ENCODE measurements around the gene GPR143.

DNA sequence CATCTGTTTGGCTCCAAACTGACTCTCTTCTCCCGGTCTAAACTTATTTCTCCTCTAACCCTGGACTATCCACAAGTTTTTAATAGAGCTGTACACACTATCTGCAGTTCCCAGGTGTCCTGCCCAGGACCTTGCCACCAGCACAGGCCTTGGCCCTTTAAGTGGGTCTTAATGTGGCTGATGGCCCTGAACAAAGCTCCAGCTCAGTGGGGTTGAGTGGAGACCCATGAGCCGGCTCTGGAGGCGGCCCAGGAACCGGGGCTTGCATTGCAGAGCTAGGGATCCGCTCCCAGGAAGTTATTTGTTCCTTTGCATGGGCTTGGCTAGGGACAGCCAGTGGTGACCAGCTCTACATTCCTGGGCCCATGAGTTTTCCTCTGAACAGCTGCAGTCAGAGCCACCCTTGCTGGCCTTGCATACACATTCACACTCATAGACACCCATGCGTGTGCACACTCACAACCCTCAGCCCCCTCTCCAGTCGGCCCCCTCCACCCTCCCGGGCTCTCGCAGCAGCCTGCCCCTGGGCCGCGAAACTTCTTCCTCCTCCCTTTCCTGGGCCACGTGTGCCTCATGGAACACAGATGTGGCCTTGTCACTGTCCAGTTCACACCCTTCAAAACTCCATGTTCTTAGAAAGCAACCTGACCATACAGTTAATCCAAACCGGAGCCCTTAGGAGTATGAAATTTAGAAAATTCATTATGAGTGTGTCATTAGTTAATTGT is 58.2 kb downstream of the GPR143 start:
- TF ChIP-seq, protein P1, sequence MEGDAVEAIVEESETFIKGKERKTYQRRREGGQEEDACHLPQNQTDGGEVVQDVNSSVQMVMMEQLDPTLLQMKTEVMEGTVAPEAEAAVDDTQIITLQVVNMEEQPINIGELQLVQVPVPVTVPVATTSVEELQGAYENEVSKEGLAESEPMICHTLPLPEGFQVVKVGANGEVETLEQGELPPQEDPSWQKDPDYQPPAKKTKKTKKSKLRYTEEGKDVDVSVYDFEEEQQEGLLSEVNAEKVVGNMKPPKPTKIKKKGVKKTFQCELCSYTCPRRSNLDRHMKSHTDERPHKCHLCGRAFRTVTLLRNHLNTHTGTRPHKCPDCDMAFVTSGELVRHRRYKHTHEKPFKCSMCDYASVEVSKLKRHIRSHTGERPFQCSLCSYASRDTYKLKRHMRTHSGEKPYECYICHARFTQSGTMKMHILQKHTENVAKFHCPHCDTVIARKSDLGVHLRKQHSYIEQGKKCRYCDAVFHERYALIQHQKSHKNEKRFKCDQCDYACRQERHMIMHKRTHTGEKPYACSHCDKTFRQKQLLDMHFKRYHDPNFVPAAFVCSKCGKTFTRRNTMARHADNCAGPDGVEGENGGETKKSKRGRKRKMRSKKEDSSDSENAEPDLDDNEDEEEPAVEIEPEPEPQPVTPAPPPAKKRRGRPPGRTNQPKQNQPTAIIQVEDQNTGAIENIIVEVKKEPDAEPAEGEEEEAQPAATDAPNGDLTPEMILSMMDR (IDR thresholded peaks at IDR 0.05), result no peak
- TF ChIP-seq POLR2A (IDR thresholded peaks at IDR 0.05), result no peak
